K562 (cell line): Measurements from ENCODE around the gene TULP1. TPM values are rescaled to one million over a fixed set of nuclear protein-coding genes. Genes with fewer than 3 reads are reported as not detected.

ENCODE experiments used
- ATAC-seq: fragments of 200-7000 bp; cut with Tn5 transposase; 3 replicates; pipeline ENCODE4 v1.9.1; 2020; ENCODE audit warnings: moderate library complexity
- BruUV-seq: library from RNA; stranded (reverse); fragments of 400-500 nt; replicated peaks from 2 replicates; lab custom pipeline; 2021; lab: Mats Ljungman, UMichigan
- CTCF ChIA-PET: fragments of 300-600 bp; formaldehyde crosslinking; extraction: SDS; loops from one replicate; lab custom pipeline; 2021; ENCODE audit warnings: low intra/inter-chr PET ratio; lab: Yijun Ruan, JAX
- POLR2A ChIA-PET: fragments of 300-600, 350-650 bp; sonication (Branson Sonifier 250); formaldehyde crosslinking; extraction: SDS; loops from one replicate; lab custom pipeline; 2021; ENCODE audit warnings: antibody characterized with exemption, inconsistent platforms; lab: Yijun Ruan, JAX
- DNase-seq, 4 experiments: peaks; one replicate each; pipeline versions ENCODE4 v3.0.0 to v3.0.0-alpha.2; 2011 to 2018; ENCODE audit warnings: low spot score in 3 of 4, mixed read lengths in 3 of 4; ENCODE audit errors: extremely low read depth in 1 of 4
- FAIRE-seq: peaks from 2 replicates; lab custom pipeline; 2011; peaks lifted over from hg19 to GRCh38; lab: Jason Lieb, UNC
- H2AFZ ChIP-seq: 2 replicates; pipeline ENCODE4 v1.6.0; 2011; ENCODE audit warnings: low read depth, low read length, control low read depth, inconsistent platforms
- H3K27ac ChIP-seq: fragments of 200-600 bp; 3 replicates; pipeline ENCODE4 v1.8.0; 2011; ENCODE audit warnings: low read depth, mild to moderate bottlenecking, control low read depth, inconsistent platforms, low read length, moderate library complexity, mixed read lengths; ENCODE audit errors: extremely low read depth
- H3K27me3 ChIP-seq, 2 experiments: fragments of 300-600 bp in 1 of 2; 2 replicates in 1 of 2; 3 replicates in 1 of 2; pipeline versions ENCODE4 v1.6.0 to v1.8.0; 2011; ENCODE audit warnings: inconsistent platforms in 2 of 2, low read length in 2 of 2, mild to moderate bottlenecking in 1 of 2, mixed read lengths in 1 of 2, moderate library complexity in 1 of 2; ENCODE audit not compliant: control insufficient read depth in 2 of 2, insufficient read depth in 2 of 2
- H3K36me3 ChIP-seq: fragments of 300-600 bp; 3 replicates; pipeline ENCODE4 v1.8.0; 2011; ENCODE audit warnings: mild to moderate bottlenecking, low read length, inconsistent platforms; ENCODE audit not compliant: control insufficient read depth, insufficient read depth
- H3K4me1 ChIP-seq, 2 experiments: fragments of 200-600 bp in 1 of 2; replicated peaks in 1 of 2; 2 replicates in 1 of 2; 3 replicates in 1 of 2; pipeline versions ENCODE4 v1.5.1 to v1.8.0; 2011; ENCODE audit warnings: inconsistent platforms in 2 of 2, low read length in 2 of 2, mild to moderate bottlenecking in 1 of 2, mixed read lengths in 1 of 2, moderate library complexity in 1 of 2; ENCODE audit not compliant: control insufficient read depth in 2 of 2, insufficient read depth in 2 of 2
- H3K4me2 ChIP-seq: 2 replicates; pipeline ENCODE4 v1.6.1; 2011; ENCODE audit warnings: low read length, control low read depth, inconsistent platforms, mixed read lengths; ENCODE audit not compliant: insufficient read depth
- H3K4me3 ChIP-seq: fragments of 200-600 bp; sonication (generic), shearing (Covaris generic); 2 replicates; pipeline ENCODE4 v1.5.1; 2016; ENCODE audit warnings: control low read depth, inconsistent platforms
- H3K79me2 ChIP-seq: fragments of 200-600 bp; 3 replicates; pipeline ENCODE4 v1.8.0; 2011; ENCODE audit warnings: low read length, inconsistent platforms; ENCODE audit not compliant: control insufficient read depth, insufficient read depth
- H3K9ac ChIP-seq, 2 experiments: 2 replicates each; pipeline versions ENCODE4 v1.6.0 to v1.6.1; 2011; ENCODE audit warnings: low read depth in 2 of 2, low read length in 2 of 2, control low read depth in 1 of 2, inconsistent platforms in 1 of 2, mild to moderate bottlenecking in 1 of 2, mixed read lengths in 1 of 2; ENCODE audit not compliant: insufficient read depth in 1 of 2
- H3K9me1 ChIP-seq: one replicate; pipeline ENCODE4 v1.6.0; 2011; ENCODE audit warnings: inconsistent platforms, mild to moderate bottlenecking, low read length, moderate library complexity; ENCODE audit not compliant: control insufficient read depth, insufficient read depth
- H3K9me3 ChIP-seq: replicated peaks from 2 replicates; pipeline ENCODE4 v1.5.1; 2011; ENCODE audit warnings: low read depth, low read length, inconsistent platforms; ENCODE audit not compliant: control insufficient read depth, insufficient read depth
- H4K20me1 ChIP-seq: replicated peaks from 2 replicates; pipeline ENCODE4 v1.6.1; 2011; ENCODE audit warnings: low read length, inconsistent platforms, mixed read lengths; ENCODE audit not compliant: control insufficient read depth, insufficient read depth
- CXXC5 ChIP-seq: fragments of 250-450 bp; sonication (Bioruptor Pico); IDR thresholded peaks from 2 replicates; pipeline ENCODE4 v1.8.0; 2022; ENCODE audit warnings: inconsistent platforms, mild to moderate bottlenecking, moderate library complexity
- DIDO1 ChIP-seq: fragments of 450-650 bp; IDR thresholded peaks from 2 replicates; pipeline ENCODE4 v1.6.1; 2016; ENCODE audit warnings: low read depth, missing biosample characterization, missing genetic modification characterization
- ELF2 ChIP-seq: fragments of 250-450 bp; sonication (Bioruptor Pico); IDR thresholded peaks from 2 replicates; pipeline ENCODE4 v1.5.0; 2021; ENCODE audit warnings: mild to moderate bottlenecking
- EP400 ChIP-seq: fragments of 450-650 bp; IDR thresholded peaks from 2 replicates; pipeline ENCODE4 v1.6.1; 2017; ENCODE audit warnings: antibody characterized with exemption, mild to moderate bottlenecking, moderate library complexity
- ESRRA ChIP-seq: fragments of 450-650 bp; IDR thresholded peaks from 2 replicates; pipeline ENCODE4 v1.6.1; 2014; ENCODE audit warnings: low read depth, mild to moderate bottlenecking, moderate library complexity, borderline replicate concordance
- MTA1 ChIP-seq: fragments of 450-650 bp; IDR thresholded peaks from 2 replicates; pipeline ENCODE4 v1.6.1; 2017; ENCODE audit warnings: borderline replicate concordance
- NCOA4 ChIP-seq: fragments of 450-650 bp; IDR thresholded peaks from 2 replicates; pipeline ENCODE4 v1.6.1; 2018; ENCODE audit warnings: mild to moderate bottlenecking; ENCODE audit not compliant: partially characterized antibody
- RAD51 ChIP-seq: fragments of 450-650 bp; IDR thresholded peaks from 2 replicates; pipeline ENCODE4 v1.7.1; 2016; ENCODE audit warnings: low read depth, mild to moderate bottlenecking, borderline replicate concordance
- SP1 ChIP-seq: sonication (generic); formaldehyde crosslinking; IDR thresholded peaks from 2 replicates; pipeline ENCODE4 v1.8.1; 2022; ENCODE audit warnings: mild to moderate bottlenecking, missing genetic modification reagents
- TAF9B ChIP-seq: fragments of 450-650 bp; IDR thresholded peaks from 2 replicates; pipeline ENCODE4 v1.6.1; 2018; ENCODE audit warnings: mild to moderate bottlenecking; ENCODE audit not compliant: partially characterized antibody
- TSC22D4 ChIP-seq: fragments of 450-650 bp; IDR thresholded peaks from 2 replicates; pipeline ENCODE4 v1.6.1; 2016; ENCODE audit warnings: missing genetic modification characterization, missing biosample characterization, control low read depth
- ZNF12 ChIP-seq: sonication (generic); formaldehyde crosslinking; IDR thresholded peaks from 2 replicates; pipeline ENCODE4 v1.4.0; 2020; ENCODE audit warnings: mild to moderate bottlenecking, missing genetic modification reagents
- ZNF232 ChIP-seq: sonication (generic); formaldehyde crosslinking; IDR thresholded peaks from 2 replicates; pipeline ENCODE4 v1.8.0; 2022; ENCODE audit warnings: mild to moderate bottlenecking, missing genetic modification reagents
- ZNF239 ChIP-seq: fragments of 250-450 bp; sonication (Bioruptor Pico); IDR thresholded peaks from 2 replicates; pipeline ENCODE4 v1.4.0; 2020; ENCODE audit warnings: mild to moderate bottlenecking
- ZNF263 ChIP-seq: sonication (generic); formaldehyde crosslinking; IDR thresholded peaks from 2 replicates; pipeline ENCODE4 v1.8.0; 2022; ENCODE audit warnings: mild to moderate bottlenecking, missing genetic modification reagents, borderline replicate concordance
- ZNF583 ChIP-seq: fragments of 250-450 bp; sonication (Bioruptor Pico); IDR thresholded peaks from 2 replicates; pipeline ENCODE4 v1.4.0; 2020
- ZNF75A ChIP-seq: fragments of 450-650 bp; formaldehyde crosslinking; IDR thresholded peaks from 2 replicates; pipeline ENCODE4 v1.4.0; 2020; ENCODE audit warnings: mild to moderate bottlenecking
- WGBS: fragments of 100-300 bp; shearing (Covaris generic); methylation state at CpG from one replicate; pipeline ENCODE4 v1.1.6; 2016; ENCODE audit warnings: low coverage, mixed read lengths; ENCODE audit not compliant: insufficient coverage; ENCODE audit errors: missing lambda C conversion rate; 5-methylcytosine and 5-hydroxymethylcytosine counted together
- in situ Hi-C: fragments of 300-500 bp; cut with MboI; formaldehyde crosslinking; loops from 4 replicates; pipeline ENCODE4 v1.15.0; 2018; ENCODE audit warnings: inconsistent platforms, mixed read lengths
- intact Hi-C: fragments of 100-400 bp; cut with micrococcal nuclease; formaldehyde crosslinking; loops from 2 replicates; pipeline ENCODE4 v1.14.2; 2022
- polyA plus RNA-seq, 8 experiments: library from polyadenylated mRNA; depleted of rRNA in 4 of 8; stranded (reverse) in 5 of 8; unstranded in 3 of 8; fragments of >200 nt; fragmentation: Nextera tagmentation in 2 of 8; fragmentation: Illumina TruSeq in 1 of 8; extraction: Ambion mirVana in 2 of 8; extraction: Trizol in 1 of 8; gene quantifications; 2 replicates each; pipeline versions ENCODE4 v1.2.1 to v1.2.3, GENCODE V29; 2011 to 2014; ENCODE audit warnings: inconsistent platforms in 1 of 8, missing spikeins in 1 of 8
- total RNA-seq, 7 experiments: library from RNA; depleted of rRNA in 6 of 7; stranded (reverse); fragments of >200 nt in 6 of 7; fragmentation: Illumina TruSeq in 2 of 7; extraction: Trizol in 2 of 7; gene quantifications; 2 replicates each; pipeline versions ENCODE4 v1.2.1 to v1.2.3, GENCODE V29; 2011 to 2021; ENCODE audit warnings: low replicate concordance in 1 of 7
- TF ChIP-seq, protein P1 (sequence below): fragments of 450-650 bp; IDR thresholded peaks from 2 replicates; pipeline ENCODE4 v1.6.1; 2016
- TF ChIP-seq, protein P2 (sequence below): fragments of 450-650 bp; formaldehyde crosslinking; IDR thresholded peaks from 2 replicates; pipeline ENCODE4 v1.4.0; 2022; ENCODE audit warnings: missing genetic modification characterization
- TF ChIP-seq, protein P3 (sequence below): sonication (generic); IDR thresholded peaks from 2 replicates; pipeline ENCODE4 v1.6.1; 2016

TULP1 gene
- total and polyA plus RNA-seq, 9 of the 15 experiments (the other 6 are each of a cell fraction or from before 2014, with no cell fraction given) = 0.06 to 0.17 (median 0.09) TPM; not detected in 6

DNA sequence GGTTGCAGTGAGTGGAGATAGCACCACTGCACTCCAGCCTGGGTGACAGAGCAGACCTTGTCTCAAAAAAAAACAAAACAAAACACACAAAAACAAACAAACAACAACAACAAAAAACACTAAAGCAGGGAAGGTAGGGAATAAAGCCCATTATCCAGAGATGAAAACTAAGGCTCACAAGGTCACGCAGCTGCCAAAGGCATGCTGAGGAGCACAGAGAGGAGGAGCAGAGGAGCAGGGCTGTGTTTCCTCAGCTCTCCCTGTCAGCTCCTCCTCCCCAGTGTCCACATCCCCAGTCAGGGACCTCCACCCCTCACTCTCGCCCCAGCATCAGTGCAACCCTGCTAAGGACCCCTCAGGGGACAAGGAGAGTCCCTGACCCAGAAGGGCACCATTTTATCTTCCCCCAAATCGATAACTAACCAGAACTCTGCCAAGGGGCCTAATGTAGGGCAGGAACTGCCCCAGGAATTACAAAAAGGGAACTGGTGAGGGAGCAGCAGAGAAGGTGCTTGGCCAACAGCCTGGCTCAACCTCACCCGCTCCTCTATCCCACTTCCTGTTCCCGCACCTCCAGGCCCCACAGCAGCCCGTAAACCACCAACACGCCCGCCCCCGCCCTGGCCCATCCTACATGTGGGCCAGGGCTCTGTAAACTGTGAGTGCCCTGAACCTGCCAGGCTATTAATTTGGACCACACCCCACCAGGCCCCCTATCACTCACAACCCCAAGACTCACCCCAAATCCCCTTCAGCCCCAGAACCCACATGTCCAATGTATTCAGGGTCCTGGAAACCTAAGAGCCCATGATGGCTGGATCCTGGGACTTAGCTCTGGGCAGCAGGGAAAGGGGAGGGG is 24.8 kb downstream of the TULP1 start:
- no peak overlapping the region for H3K4me2 ChIP-seq
- no peaks in the 10 kb centered on the region for H3K27me3 ChIP-seq
- peaks cover 16% of the 10 kb centered on the region; the same call in 1 of the 2 replicates for H4K20me1 ChIP-seq
- no peaks in the 10 kb centered on the region for H3K9me3 ChIP-seq
- H3K4me3 ChIP-seq = no peak overlapping the region
- peak; percentile 67 for FAIRE-seq
- H3K27ac ChIP-seq = peak overlapping the region; percentile 31; the same call in 1 of the 3 replicates
- no peaks in the 10 kb centered on the region for H3K9me1 ChIP-seq
- no peaks in the 10 kb centered on the region; the same call in 2 of the 3 replicates for H3K36me3 ChIP-seq
- BruUV-seq = no TSS peak
- no peak for ATAC-seq
- peaks cover 58 to 63% of the 10 kb centered on the region in 2 experiments for H3K4me1 ChIP-seq
- WGBS = 40% methylated on average over 9 of the region's 9 CpGs
- in situ Hi-C loops = no loop called here
- DNase-seq = no peak
- CTCF ChIA-PET = no interaction called here
- H3K79me2 ChIP-seq = peaks cover 13% of the 10 kb centered on the region; the same call in 1 of the 3 replicates
- intact Hi-C loops = no loop called here
- H3K9ac ChIP-seq = peak overlapping the region in 1 of 2 experiments; percentile 15; a peak in 1 of 4 replicates
- no peak overlapping the region for H2AFZ ChIP-seq
- POLR2A ChIA-PET = interaction anchor here (0.6 to 9.5 kb wide), 6 partner anchors 8 to 540 kb away, joined by 3 to 167 read pairs (median 18); partner anchors contain the start of genes MAPK14, RPL10A and TEAD3
- TF ChIP-seq ZNF239 (CRISPR knock-in tag) (no peak), EP400 (no peak), ELF2 (CRISPR knock-in tag) (no peak), ZNF583 (CRISPR knock-in tag) (no peak), TAF9B (no peak), SP1 (0 out of 2 replicates have a peak, but pooled peaks have one; percentile 37), CXXC5 (no peak), MTA1 (no peak), ZNF232 (no peak), NCOA4 (peak; percentile 34), ZNF12 (no peak), ZNF263 (peak; percentile 91), RAD51 (no peak), TSC22D4 (tag) (no peak), ZNF75A (CRISPR knock-in tag) (no peak), DIDO1 (no peak), ESRRA (peak; percentile 99)
- TF ChIP-seq, protein P1, sequence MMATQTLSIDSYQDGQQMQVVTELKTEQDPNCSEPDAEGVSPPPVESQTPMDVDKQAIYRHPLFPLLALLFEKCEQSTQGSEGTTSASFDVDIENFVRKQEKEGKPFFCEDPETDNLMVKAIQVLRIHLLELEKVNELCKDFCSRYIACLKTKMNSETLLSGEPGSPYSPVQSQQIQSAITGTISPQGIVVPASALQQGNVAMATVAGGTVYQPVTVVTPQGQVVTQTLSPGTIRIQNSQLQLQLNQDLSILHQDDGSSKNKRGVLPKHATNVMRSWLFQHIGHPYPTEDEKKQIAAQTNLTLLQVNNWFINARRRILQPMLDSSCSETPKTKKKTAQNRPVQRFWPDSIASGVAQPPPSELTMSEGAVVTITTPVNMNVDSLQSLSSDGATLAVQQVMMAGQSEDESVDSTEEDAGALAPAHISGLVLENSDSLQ = 0 out of 2 replicates have a peak, but pooled peaks have one; percentile 6
- TF ChIP-seq, protein P2, sequence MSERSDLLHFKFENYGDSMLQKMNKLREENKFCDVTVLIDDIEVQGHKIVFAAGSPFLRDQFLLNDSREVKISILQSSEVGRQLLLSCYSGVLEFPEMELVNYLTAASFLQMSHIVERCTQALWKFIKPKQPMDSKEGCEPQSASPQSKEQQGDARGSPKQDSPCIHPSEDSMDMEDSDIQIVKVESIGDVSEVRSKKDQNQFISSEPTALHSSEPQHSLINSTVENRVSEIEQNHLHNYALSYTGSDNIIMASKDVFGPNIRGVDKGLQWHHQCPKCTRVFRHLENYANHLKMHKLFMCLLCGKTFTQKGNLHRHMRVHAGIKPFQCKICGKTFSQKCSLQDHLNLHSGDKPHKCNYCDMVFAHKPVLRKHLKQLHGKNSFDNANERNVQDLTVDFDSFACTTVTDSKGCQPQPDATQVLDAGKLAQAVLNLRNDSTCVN (CRISPR knock-in tag) = no peak; the same call in 1 of the 2 replicates
- TF ChIP-seq, protein P3, sequence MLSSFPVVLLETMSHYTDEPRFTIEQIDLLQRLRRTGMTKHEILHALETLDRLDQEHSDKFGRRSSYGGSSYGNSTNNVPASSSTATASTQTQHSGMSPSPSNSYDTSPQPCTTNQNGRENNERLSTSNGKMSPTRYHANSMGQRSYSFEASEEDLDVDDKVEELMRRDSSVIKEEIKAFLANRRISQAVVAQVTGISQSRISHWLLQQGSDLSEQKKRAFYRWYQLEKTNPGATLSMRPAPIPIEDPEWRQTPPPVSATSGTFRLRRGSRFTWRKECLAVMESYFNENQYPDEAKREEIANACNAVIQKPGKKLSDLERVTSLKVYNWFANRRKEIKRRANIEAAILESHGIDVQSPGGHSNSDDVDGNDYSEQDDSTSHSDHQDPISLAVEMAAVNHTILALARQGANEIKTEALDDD = no peak
